ENCODE data around the gene KHSRP.

GRCh38 chr19:6453951-6454565 is 29.4 kb upstream of the KHSRP start:
- TF ChIP-seq EZH2 (IDR thresholded peaks at IDR 0.05; ENCODE audit: borderline replicate concordance, low read length) (no peak), CTCF (IDR thresholded peaks at IDR 0.05; ENCODE audit: low read length) (no peak)
